GM12878 (cell line): ENCODE measurements around the gene PELI1. TPM values are rescaled to one million over a fixed set of nuclear protein-coding genes. Genes with fewer than 3 reads are reported as not detected.

ENCODE experiments used
- ATAC-seq: fragments of 200-7000 bp; cut with Tn5 transposase; 3 replicates; pipeline ENCODE4 v1.9.1; 2020; ENCODE audit warnings: mild to moderate bottlenecking, moderate library complexity
- BruUV-seq: library from RNA; stranded (reverse); fragments of 400-500 nt; replicated peaks from 2 replicates; lab custom pipeline; 2021; lab: Mats Ljungman, UMichigan
- CTCF ChIA-PET: fragments of 300-600 bp; sonication (Branson Sonifier 250); formaldehyde crosslinking; extraction: SDS; loops from one replicate; lab custom pipeline; 2021; ENCODE audit warnings: inconsistent platforms; lab: Yijun Ruan, JAX
- POLR2A ChIA-PET: fragments of 350-600 bp; formaldehyde crosslinking; extraction: SDS; loops from one replicate; lab custom pipeline; 2021; ENCODE audit warnings: inconsistent platforms; lab: Charles Lee
- RAD21 ChIA-PET: fragments of 300-600 bp; sonication (Branson Sonifier 250); formaldehyde crosslinking; loops from one replicate; lab custom pipeline; 2023; ENCODE audit warnings: antibody characterized with exemption; ENCODE audit not compliant: unreplicated experiment; lab: Charles Lee
- SMC1A ChIA-PET: fragments of 300-600 bp; sonication (Branson Sonifier 250); formaldehyde crosslinking; loops from one replicate; lab custom pipeline; 2023; ENCODE audit not compliant: unreplicated experiment, uncharacterized antibody; lab: Charles Lee
- DNase-seq: peaks from one replicate; pipeline ENCODE4 v3.0.0-alpha.2; 2011; ENCODE audit warnings: low read depth, low spot score
- FAIRE-seq: peaks from 3 replicates; lab custom pipeline; 2011; peaks lifted over from hg19 to GRCh38; lab: Jason Lieb, UNC
- H2AFZ ChIP-seq: 2 replicates; pipeline ENCODE4 v1.6.0; 2011; ENCODE audit warnings: low read depth, low read length, control low read depth; ENCODE audit not compliant: control insufficient read depth
- H3K27ac ChIP-seq: 2 replicates; pipeline ENCODE4 v1.5.1; 2011; ENCODE audit warnings: control low read depth; ENCODE audit not compliant: control insufficient read depth, insufficient read depth
- H3K27me3 ChIP-seq, 2 experiments: replicated peaks in 1 of 2; 2 replicates each; pipeline versions ENCODE4 v1.6.0 to v1.6.1; 2011; ENCODE audit warnings: low read length in 1 of 2; ENCODE audit not compliant: control insufficient read depth in 2 of 2, insufficient read depth in 2 of 2
- H3K36me3 ChIP-seq, 2 experiments: 2 replicates each; pipeline ENCODE4 v1.5.1; 2011; ENCODE audit warnings: low read length in 1 of 2; ENCODE audit not compliant: control insufficient read depth in 2 of 2, insufficient read depth in 2 of 2
- H3K4me1 ChIP-seq: 2 replicates; pipeline ENCODE4 v1.6.1; 2011; ENCODE audit warnings: mild to moderate bottlenecking, low read length, moderate library complexity, mixed read lengths; ENCODE audit not compliant: control insufficient read depth, insufficient read depth
- H3K4me2 ChIP-seq: 2 replicates; pipeline ENCODE4 v1.6.0; 2011; ENCODE audit warnings: control low read depth; ENCODE audit not compliant: control insufficient read depth, insufficient read depth
- H3K4me3 ChIP-seq: fragments of 200-600 bp; sonication (generic); 2 replicates; pipeline ENCODE4 v1.5.1; 2016
- H3K79me2 ChIP-seq: 2 replicates; pipeline ENCODE4 v1.6.0; 2011; ENCODE audit warnings: low read length; ENCODE audit not compliant: control insufficient read depth, insufficient read depth
- H3K9ac ChIP-seq: 2 replicates; pipeline ENCODE4 v1.8.0; 2011; ENCODE audit warnings: low read length, control low read depth, mixed read lengths; ENCODE audit not compliant: control insufficient read depth, insufficient read depth
- H3K9me3 ChIP-seq: replicated peaks from 3 replicates; pipeline ENCODE4 v1.5.1; 2011; ENCODE audit warnings: mild to moderate bottlenecking, low read length; ENCODE audit not compliant: control insufficient read depth, insufficient read depth
- H4K20me1 ChIP-seq: 2 replicates; pipeline ENCODE4 v1.6.0; 2011; ENCODE audit not compliant: control insufficient read depth, insufficient read depth
- BCLAF1 ChIP-seq: fragments of 450-650 bp; IDR thresholded peaks from 2 replicates; pipeline ENCODE4 v1.6.1; 2017; ENCODE audit warnings: antibody characterized with exemption, mild to moderate bottlenecking, moderate library complexity
- BMI1 ChIP-seq: fragments of 450-650 bp; IDR thresholded peaks from 2 replicates; pipeline ENCODE4 v1.6.1; 2016; ENCODE audit warnings: mild to moderate bottlenecking, moderate library complexity, borderline replicate concordance
- CBX5 ChIP-seq: sonication (generic); IDR thresholded peaks from 2 replicates; pipeline ENCODE4 v1.6.1; 2016; ENCODE audit warnings: low read depth, moderate library complexity, mild to moderate bottlenecking, inconsistent platforms
- E4F1 ChIP-seq: fragments of 450-650 bp; IDR thresholded peaks from 2 replicates; pipeline ENCODE4 v1.6.1; 2018; ENCODE audit warnings: borderline replicate concordance, mild to moderate bottlenecking; ENCODE audit not compliant: partially characterized antibody
- EGR1 ChIP-seq, 2 experiments: IDR thresholded peaks; 1 replicate in 1 of 2; 2 replicates in 1 of 2; pipeline ENCODE4 v1.6.1; 2011 to 2012; ENCODE audit warnings: low read depth in 2 of 2, low read length in 2 of 2, borderline replicate concordance in 1 of 2, mild to moderate bottlenecking in 1 of 2, moderate library complexity in 1 of 2
- MTA3 ChIP-seq: IDR thresholded peaks from 2 replicates; pipeline ENCODE4 v1.6.1; 2012; ENCODE audit warnings: low read length, inconsistent platforms, borderline replicate concordance
- MXI1 ChIP-seq: fragments of 150-350 bp; IDR thresholded peaks from 2 replicates; pipeline ENCODE4 v1.6.1; 2011; ENCODE audit warnings: low read depth, mild to moderate bottlenecking, inconsistent platforms, low read length, improper control_type of control experiment
- NBN ChIP-seq: fragments of 450-650 bp; IDR thresholded peaks from 2 replicates; pipeline ENCODE4 v1.6.1; 2016
- NRF1 ChIP-seq: conservative IDR thresholded peaks from 2 replicates; pipeline ENCODE4 v1.6.1; 2011; ENCODE audit warnings: mild to moderate bottlenecking, low read depth, low read length, improper control_type of control experiment
- PAX8 ChIP-seq: fragments of 450-650 bp; IDR thresholded peaks from 2 replicates; pipeline ENCODE4 v1.6.1; 2017; ENCODE audit warnings: mild to moderate bottlenecking, moderate library complexity
- PBX3 ChIP-seq: IDR thresholded peaks from 2 replicates; pipeline ENCODE4 v1.6.1; 2011; ENCODE audit warnings: mild to moderate bottlenecking, low read depth, low read length, moderate library complexity; ENCODE audit not compliant: insufficient replicate concordance
- POLR2A ChIP-seq: IDR thresholded peaks from 2 replicates; pipeline ENCODE4 v1.6.1; 2011; ENCODE audit warnings: low read depth, mild to moderate bottlenecking, low read length
- POU2F2 ChIP-seq: IDR thresholded peaks from 3 replicates; pipeline ENCODE4 v1.6.1; 2011; ENCODE audit warnings: low read depth, mild to moderate bottlenecking, low read length, borderline replicate concordance
- RCOR1 ChIP-seq: conservative IDR thresholded peaks from 2 replicates; pipeline ENCODE4 v1.6.1; 2012; ENCODE audit warnings: low read depth, low read length, improper control_type of control experiment
- SIN3A ChIP-seq: IDR thresholded peaks from 2 replicates; pipeline ENCODE4 v1.6.1; 2012; ENCODE audit warnings: low read depth, low read length, improper control_type of control experiment
- SREBF2 ChIP-seq: IDR thresholded peaks from 2 replicates; pipeline ENCODE4 v1.6.1; 2012; ENCODE audit warnings: mild to moderate bottlenecking, low read length
- STAT3 ChIP-seq: IDR thresholded peaks from 2 replicates; pipeline ENCODE4 v1.6.1; 2011; ENCODE audit warnings: low read depth, low read length, improper control_type of control experiment
- WRNIP1 ChIP-seq: IDR thresholded peaks from 2 replicates; pipeline ENCODE4 v1.6.1; 2011; ENCODE audit warnings: low read depth, low read length, improper control_type of control experiment, borderline replicate concordance
- ZNF384 ChIP-seq: IDR thresholded peaks from 2 replicates; pipeline ENCODE4 v1.6.1; 2012; ENCODE audit warnings: low read depth, mild to moderate bottlenecking, low read length, improper control_type of control experiment, borderline replicate concordance
- ZSCAN29 ChIP-seq: fragments of 450-650 bp; IDR thresholded peaks from 2 replicates; pipeline ENCODE4 v1.6.1; 2017; ENCODE audit warnings: mild to moderate bottlenecking, moderate library complexity
- WGBS: methylation state at CpG from one replicate; pipeline ENCODE4 v1.1.6; 2016; ENCODE audit warnings: low lambda C conversion rate; ENCODE audit not compliant: insufficient replicate concordance, insufficient coverage; ENCODE audit errors: missing lambda C conversion rate; 5-methylcytosine and 5-hydroxymethylcytosine counted together
- in situ Hi-C: fragments of 300-500 bp; cut with MboI; formaldehyde crosslinking; loops from 9 replicates; pipeline ENCODE4 v1.14.3; 2018; ENCODE audit warnings: mixed read lengths
- intact Hi-C: fragments of 100-400 bp; cut with micrococcal nuclease; formaldehyde crosslinking; loops from one replicate; pipeline ENCODE4 v1.14.2; 2022; ENCODE audit not compliant: unreplicated experiment
- polyA plus RNA-seq, 11 experiments: library from polyadenylated mRNA; depleted of rRNA in 4 of 11; unstranded in 6 of 11; stranded (reverse) in 5 of 11; fragments of >200 nt; fragmentation: Nextera tagmentation in 4 of 11; fragmentation: Illumina TruSeq in 1 of 11; extraction: Ambion mirVana in 4 of 11; extraction: Trizol in 1 of 11; gene quantifications; 1 replicate in 1 of 11; 2 replicates in 10 of 11; pipeline versions ENCODE4 v1.2.1 to v1.2.3, GENCODE V29; 2011 to 2016; ENCODE audit warnings: inconsistent platforms in 2 of 11, missing spikeins in 2 of 11, low read depth in 1 of 11
- total RNA-seq, 4 experiments: library from RNA; depleted of rRNA in 3 of 4; stranded (reverse); fragments of >200 nt in 3 of 4; fragmentation: Illumina TruSeq in 1 of 4; extraction: Trizol in 1 of 4; gene quantifications; 2 replicates each; pipeline versions ENCODE4 v1.2.1 to v1.2.3, GENCODE V29; 2013 to 2021

The PELI1 gene
- total and polyA plus RNA-seq, 10 of the 15 experiments (the other 5 are each of a cell fraction or from before 2014, with no cell fraction given) = 12.1 to 92.0 (median 39.8) TPM

GRCh38 chr2:64145714-64146113 is 1.5 kb upstream of the PELI1 start:
- in situ Hi-C loops = no loop called here
- Histone ChIP-seq H2AFZ (no peak overlapping the region), H3K4me1 (no peaks in the 10 kb centered on the region), H3K4me2 (no peak overlapping the region), H4K20me1 (no peaks in the 10 kb centered on the region), H3K9ac (no peak overlapping the region), H3K9me3 (no peaks in the 10 kb centered on the region; the same call in 2 of the 3 replicates), H3K36me3 (0 out of 4 replicates have a peak, but pooled peaks cover 0 to 4% of the 10 kb centered on the region in 2 experiments), H3K79me2 (peaks cover 38% of the 10 kb centered on the region), H3K27ac (no peak overlapping the region), H3K4me3 (no peak overlapping the region), H3K27me3 (no peaks in the 10 kb centered on the region)
- BruUV-seq = no TSS peak
- ATAC-seq (no peak), DNase-seq (no peak), FAIRE-seq (no peak)
- TF ChIP-seq NRF1 = no peak
- TF ChIP-seq STAT3 = no peak
- TF ChIP-seq E4F1 = no peak
- TF ChIP-seq ZNF384 = no peak
- TF ChIP-seq POU2F2 = no peak
- no peak for TF ChIP-seq NBN
- no peak for TF ChIP-seq CBX5
- no peak for TF ChIP-seq SREBF2
- TF ChIP-seq PBX3 = no peak
- TF ChIP-seq POLR2A = no peak
- TF ChIP-seq RCOR1 = no peak
- no peak for TF ChIP-seq WRNIP1
- TF ChIP-seq MTA3 = no peak
- no peak for TF ChIP-seq BMI1
- TF ChIP-seq BCLAF1 = no peak
- TF ChIP-seq SIN3A = no peak
- no peak for TF ChIP-seq MXI1
- no peak for TF ChIP-seq ZSCAN29
- TF ChIP-seq EGR1 (IDR thresholded peaks at IDR 0.05; ENCODE audit: borderline replicate concordance in 1 of 2, low read depth in 2 of 2, low read length in 2 of 2) = no peak
- TF ChIP-seq PAX8 = no peak
- ChIA-PET RAD21 (interaction anchor here (0.8 to 2.4 kb wide), 7 partner anchors 10 to 182 kb away, joined by 3 to 11 read pairs (median 4); no protein-coding TSS in a partner anchor), SMC1A (interaction anchor here (1.0 to 4.2 kb wide), 19 partner anchors 9 to 185 kb away, joined by 3 to 16 read pairs (median 4); no protein-coding TSS in a partner anchor), POLR2A (interaction anchor here (0.7 to 2.1 kb wide), 10 partner anchors 10 to 437 kb away, joined by 3 to 7 read pairs (median 3); no protein-coding TSS in a partner anchor), CTCF (interaction anchor here (0.6 to 1.7 kb wide), 8 partner anchors 13 to 377 kb away, joined by 3 to 12 read pairs (median 4); no protein-coding TSS in a partner anchor)
- WGBS = 38% methylated on average over 1 of the region's 1 CpG
- intact Hi-C loops = loop anchor here (2.0 kb wide), 1 partner anchor 181 kb away; no protein-coding TSS in a partner anchor
